ENCODE measurements around the gene RNF31. TPM values are rescaled to one million over a fixed set of nuclear protein-coding genes. Genes with fewer than 3 reads are reported as not detected.
A peak's percentile ranks its signal among the peaks of the same experiment; 100 is the strongest.

The RNF31 gene
- total RNA-seq, 1 experiment from 2014 or later, result 77.6 TPM

GRCh38 chr14:24133735-24134134, 13.6 kb upstream of the RNF31 start:
- BruUV-seq (replicated peaks), result no TSS peak
- Mint-ChIP-seq H3K4me1 (ENCODE audit: low read depth, unreplicated experiment) (peaks cover 20% of the 10 kb centered on the region), H3K36me3 (ENCODE audit: insufficient read depth, unreplicated experiment) (peaks cover 2% of the 10 kb centered on the region), H3K27ac (ENCODE audit: unreplicated experiment) (no peak overlapping the region), H3K4me3 (ENCODE audit: unreplicated experiment) (no peak overlapping the region), H3K9me3 (ENCODE audit: unreplicated experiment) (no peaks in the 10 kb centered on the region), H3K27me3 (ENCODE audit: insufficient read depth, unreplicated experiment) (no peaks in the 10 kb centered on the region)
- CTCF ChIA-PET, result interaction anchor here (0.6 to 1.2 kb wide), 2 partner anchors 27 to 109 kb away, joined by 3 read pairs; partner anchors contain the start of gene IRF9
- Histone ChIP-seq H3K4me1 (no peaks in the 10 kb centered on the region; the same call in 1 of the 2 replicates), H3K4me3 (ENCODE audit: low read depth, low read length) (no peak overlapping the region), H3K27me3 (replicated peaks; ENCODE audit: control insufficient read depth, insufficient read depth, low read length) (no peaks in the 10 kb centered on the region), H3K36me3 (ENCODE audit: control insufficient read depth, insufficient read depth, low read length) (no peaks in the 10 kb centered on the region; the same call in 1 of the 2 replicates), H3K9me3 (no peaks in the 10 kb centered on the region)
- intact Hi-C loops (cut with micrococcal nuclease; ENCODE audit: unreplicated experiment), result no loop called here
- DNase-seq, result no peak
- no peak for TF ChIP-seq CTCF (IDR thresholded peaks at IDR 0.05; ENCODE audit: insufficient read depth in 1 of 2, low read depth in 1 of 2, low read length in 1 of 2, severe bottlenecking in 1 of 2, unreplicated experiment in 1 of 2)
- POLR2A ChIA-PET, result interaction anchor here (0.6 kb wide), 1 partner anchor 8 kb away, joined by 3 read pairs; the partner anchor contains the start of gene EMC9

- Mint-ChIP-seq H3K4me3 (ENCODE audit: unreplicated experiment) (peak overlapping the region; percentile 77), H3K27me3 (ENCODE audit: insufficient read depth, unreplicated experiment) (no peaks in the 10 kb centered on the region), H3K4me1 (ENCODE audit: low read depth, unreplicated experiment) (peaks cover 32% of the 10 kb centered on the region), H3K36me3 (ENCODE audit: insufficient read depth, unreplicated experiment) (peaks cover 14% of the 10 kb centered on the region), H3K9me3 (ENCODE audit: unreplicated experiment) (no peaks in the 10 kb centered on the region), H3K27ac (ENCODE audit: unreplicated experiment) (peak overlapping the region; percentile 33)
- CTCF ChIA-PET, result interaction anchor here (0.7 to 2.4 kb wide), 10 partner anchors 11 to 1722 kb away, joined by 3 to 17 read pairs (median 8); partner anchors contain the start of genes DCAF11, IRF9, NRL and PSME2
- no peaks in the 10 kb centered on the region; the same call in 1 of the 2 replicates for H3K4me1 ChIP-seq
- intact Hi-C loops (cut with micrococcal nuclease; ENCODE audit: unreplicated experiment), result no loop called here
- TF ChIP-seq CTCF (IDR thresholded peaks at IDR 0.05; ENCODE audit: insufficient read depth in 1 of 2, low read depth in 1 of 2, low read length in 1 of 2, severe bottlenecking in 1 of 2, unreplicated experiment in 1 of 2), result no peak
- H3K9me3 ChIP-seq, result no peaks in the 10 kb centered on the region
- peaks cover 3% of the 10 kb centered on the region for H3K36me3 ChIP-seq (ENCODE audit: control insufficient read depth, insufficient read depth, low read length)
- POLR2A ChIA-PET, result interaction anchor here (1.5 to 3.1 kb wide), 4 partner anchors 11 to 42 kb away, joined by 7 to 57 read pairs (median 16); partner anchors contain the start of genes DCAF11, IRF9, NRL and PCK2
- no peaks in the 10 kb centered on the region for H3K27me3 ChIP-seq (replicated peaks; ENCODE audit: control insufficient read depth, insufficient read depth, low read length)
- no TSS peak for BruUV-seq (replicated peaks)
- no peak for DNase-seq
- H3K4me3 ChIP-seq (ENCODE audit: low read depth, low read length), result peak overlapping the region; percentile 90
Measured at GRCh38 chr14:24135584-24135833, 11.8 kb upstream of the RNF31 start.

GRCh38 chr14:24135834-24136683, 11.2 kb upstream of the RNF31 start, which contains the start of gene PSME1:
Gene PSME1 (plus strand): TSS chr14:24136194. CDS start chr14:24136263, 69 bp downstream.
- peaks cover 3% of the 10 kb centered on the region for H3K36me3 ChIP-seq (ENCODE audit: control insufficient read depth, insufficient read depth, low read length)
- H3K27me3 ChIP-seq (replicated peaks; ENCODE audit: control insufficient read depth, insufficient read depth, low read length), result no peaks in the 10 kb centered on the region
- no peaks in the 10 kb centered on the region for H3K9me3 ChIP-seq
- intact Hi-C loops (cut with micrococcal nuclease; ENCODE audit: unreplicated experiment), result loop anchor here (1.0 kb wide), 2 partner anchors 11 to 21 kb away; partner anchors contain the start of gene RNF31
- DNase-seq, result peak; percentile 94 to 95
- BruUV-seq (replicated peaks), result no TSS peak
- H3K4me1 ChIP-seq, result no peaks in the 10 kb centered on the region; the same call in 1 of the 2 replicates
- no peak for TF ChIP-seq CTCF (IDR thresholded peaks at IDR 0.05; ENCODE audit: insufficient read depth in 1 of 2, low read depth in 1 of 2, low read length in 1 of 2, severe bottlenecking in 1 of 2, unreplicated experiment in 1 of 2)
- Mint-ChIP-seq H3K4me3 (ENCODE audit: unreplicated experiment) (peak within 1 kb of the TSS; percentile 77), H3K27ac (ENCODE audit: unreplicated experiment) (peak within 1 kb of the TSS; percentile 57), H3K4me1 (ENCODE audit: low read depth, unreplicated experiment) (peaks cover 32% of the 10 kb centered on the region), H3K9me3 (ENCODE audit: unreplicated experiment) (no peaks in the 10 kb centered on the region), H3K27me3 (ENCODE audit: insufficient read depth, unreplicated experiment) (no peaks in the 10 kb centered on the region), H3K36me3 (ENCODE audit: insufficient read depth, unreplicated experiment) (peaks cover 17% of the 10 kb centered on the region)
- CTCF ChIA-PET, result interaction anchor here (0.7 to 2.4 kb wide), 10 partner anchors 11 to 1723 kb away, joined by 3 to 17 read pairs (median 8); partner anchors contain the start of genes DCAF11, IRF9, NRL and PSME2
- H3K4me3 ChIP-seq (ENCODE audit: low read depth, low read length), result peak within 1 kb of the TSS; percentile 90
- POLR2A ChIA-PET, result interaction anchor here (0.6 to 3.1 kb wide), 6 partner anchors 11 to 105 kb away, joined by 3 to 57 read pairs (median 10); partner anchors contain the start of genes DCAF11, IRF9, NRL and PCK2

Data from Caco-2 (cell line).